IPS-18c (cell line): ENCODE results near the gene TMEM130.
A peak's percentile ranks its signal among the peaks of the same experiment; 100 is the strongest.
"Not testable (repeated sequence)": the region's sequence is repeated elsewhere in the genome, so short reads cannot be mapped to it uniquely, and the experiment has no call there.

Source experiments
- H3K4me3 ChIP-seq: 2 replicates; pipeline ENCODE4 v1.7.0; 2013; ENCODE audit warnings: low read depth, mild to moderate bottlenecking, low read length, moderate library complexity; ENCODE audit not compliant: insufficient read depth
- H3K9me3 ChIP-seq: one replicate; pipeline ENCODE4 v1.6.1; 2013; ENCODE audit warnings: mild to moderate bottlenecking, low read length, moderate library complexity; ENCODE audit not compliant: control insufficient read depth, insufficient read depth

The TMEM130 gene

GRCh38 chr7:98879198-98879978 lies 9.6 kb upstream of the TMEM130 start:
- Histone ChIP-seq H3K9me3 (peaks cover 2% of the 10 kb centered on the region), H3K4me3 (peak overlapping the region; percentile 99)

GRCh38 chr7:98878365-98879197 lies 8.8 kb upstream of the TMEM130 start, which contains the start of gene TRRAP:
Gene TRRAP, plus strand, starts transcription at chr7:98878532. Its CDS starts 2,619 bp downstream, at chr7:98881151.
- peak within 1 kb of the TSS; percentile 99 for H3K4me3 ChIP-seq
- H3K9me3 ChIP-seq, result peaks cover 2% of the 10 kb centered on the region

- peaks cover 2% of the 10 kb centered on the region for H3K9me3 ChIP-seq
Measured at GRCh38 chr7:98877692-98878364, 8.0 kb upstream of the TMEM130 start.

GRCh38 chr7:98877146-98877545 lies 7.3 kb upstream of the TMEM130 start:
- Histone ChIP-seq H3K4me3 (no peak overlapping the region), H3K9me3 (peaks cover 2% of the 10 kb centered on the region)

More at GRCh38 chr7:98877692-98878364, 8.0 kb upstream of the TMEM130 start:
- H3K4me3 ChIP-seq, result peak overlapping the region; percentile 99

GRCh38 chr7:98875501-98875900 lies 5.7 kb upstream of the TMEM130 start:
- no peak overlapping the region for H3K4me3 ChIP-seq
- peaks cover 2% of the 10 kb centered on the region for H3K9me3 ChIP-seq

GRCh38 chr7:98874942-98875341 lies 5.1 kb upstream of the TMEM130 start:
- H3K4me3 ChIP-seq, result no peak overlapping the region
- H3K9me3 ChIP-seq, result peaks cover 2% of the 10 kb centered on the region

GRCh38 chr7:98873610-98874009 lies 3.8 kb upstream of the TMEM130 start:
- H3K4me3 ChIP-seq, H3K9me3 ChIP-seq: not testable (repeated sequence)

- Histone ChIP-seq H3K4me3 (no peak overlapping the region), H3K9me3 (peaks cover 2% of the 10 kb centered on the region)
Measured at GRCh38 chr7:98872328-98872924, 2.6 kb upstream of the TMEM130 start.

GRCh38 chr7:98870807-98871491 lies 1.1 kb upstream of the TMEM130 start:
- Histone ChIP-seq H3K9me3 (peaks cover 2% of the 10 kb centered on the region), H3K4me3 (no peak overlapping the region)

- peak overlapping the region; percentile 69 for H3K4me3 ChIP-seq
- H3K9me3 ChIP-seq, result no peaks in the 10 kb centered on the region
Measured at GRCh38 chr7:98870121-98870651, 372 bp upstream of the TMEM130 start.

GRCh38 chr7:98869027-98869596 lies 702 bp downstream of the TMEM130 start:
- peak overlapping the region; percentile 69 for H3K4me3 ChIP-seq
- no peaks in the 10 kb centered on the region for H3K9me3 ChIP-seq

GRCh38 chr7:98868450-98868849 lies 1.4 kb downstream of the TMEM130 start:
- H3K4me3 ChIP-seq, result no peak overlapping the region
- no peaks in the 10 kb centered on the region for H3K9me3 ChIP-seq

- H3K9me3 ChIP-seq, result no peaks in the 10 kb centered on the region
- no peak overlapping the region for H3K4me3 ChIP-seq
Measured at GRCh38 chr7:98866765-98867164, 3.0 kb downstream of the TMEM130 start.

- no peak overlapping the region for H3K4me3 ChIP-seq
- no peaks in the 10 kb centered on the region for H3K9me3 ChIP-seq
Measured at GRCh38 chr7:98866351-98866750, 3.5 kb downstream of the TMEM130 start.

- Histone ChIP-seq H3K9me3 (no peaks in the 10 kb centered on the region), H3K4me3 (no peak overlapping the region)
Measured at GRCh38 chr7:98864731-98865453, 4.9 kb downstream of the TMEM130 start.

- no peak overlapping the region for H3K4me3 ChIP-seq
- no peaks in the 10 kb centered on the region for H3K9me3 ChIP-seq
Measured at GRCh38 chr7:98863601-98864000, 6.2 kb downstream of the TMEM130 start.
